ENCODE data around the gene GHDC.

GHDC gene

DNA sequence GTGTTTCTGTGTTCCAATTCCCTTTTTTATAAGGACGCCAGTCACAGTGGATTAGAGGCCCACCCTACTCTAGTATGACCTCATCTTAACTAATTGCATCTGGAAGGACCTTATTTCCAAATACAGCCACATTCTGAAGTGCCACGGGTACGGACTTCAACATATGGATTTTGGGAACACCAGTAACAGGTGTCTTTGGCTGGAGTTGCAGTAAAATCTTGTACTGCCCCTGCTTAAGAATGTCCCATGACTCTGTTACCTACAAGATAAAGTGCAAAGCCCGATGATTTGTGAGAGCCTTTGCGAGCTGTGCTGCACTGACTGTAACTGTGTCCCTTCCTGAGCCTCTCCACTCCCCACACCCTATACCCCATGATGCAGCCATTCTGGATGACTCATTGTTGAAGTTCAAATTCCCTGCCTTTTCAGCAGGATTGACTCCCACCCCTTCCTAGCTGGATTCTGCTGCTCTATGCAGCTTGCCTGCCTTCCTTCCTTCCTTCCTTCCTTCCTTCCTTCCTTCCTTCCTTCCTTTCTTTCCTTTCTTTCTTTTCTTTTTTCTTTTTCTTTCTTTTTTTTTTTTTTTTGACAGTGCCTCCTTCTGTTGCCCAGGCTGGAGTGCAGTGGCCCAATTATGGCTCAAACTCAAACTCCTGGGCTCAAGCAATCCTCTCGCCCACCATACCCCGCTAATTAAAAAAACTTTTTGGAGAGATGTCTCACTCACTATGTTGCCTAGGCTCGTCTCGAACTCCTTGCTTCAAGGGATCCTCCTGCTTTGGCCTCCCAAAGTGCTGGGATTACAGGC is 11.2 kb downstream of the GHDC start:
- no peak for DNase-seq (ENCODE audit: low spot score)

DNA sequence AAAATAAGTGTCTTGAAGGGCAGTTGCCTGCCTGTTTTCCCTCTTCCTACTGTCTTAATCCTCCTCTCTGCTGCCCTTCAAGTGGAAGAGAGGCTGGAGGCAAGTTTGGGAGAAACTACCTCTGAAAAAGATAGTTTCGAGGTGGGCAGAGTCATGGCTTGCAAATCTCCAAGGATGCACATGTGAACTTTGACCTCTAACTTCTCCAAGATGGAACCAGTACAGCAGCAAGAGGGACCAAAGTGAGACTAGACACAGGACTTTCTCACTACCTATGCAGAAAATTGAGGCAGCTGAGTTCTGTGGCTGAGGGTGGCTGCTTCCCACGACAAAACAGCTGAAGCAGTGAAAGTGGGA is 12.5 kb downstream of the GHDC start:
- DNase-seq (ENCODE audit: low spot score), result no peak

DNA sequence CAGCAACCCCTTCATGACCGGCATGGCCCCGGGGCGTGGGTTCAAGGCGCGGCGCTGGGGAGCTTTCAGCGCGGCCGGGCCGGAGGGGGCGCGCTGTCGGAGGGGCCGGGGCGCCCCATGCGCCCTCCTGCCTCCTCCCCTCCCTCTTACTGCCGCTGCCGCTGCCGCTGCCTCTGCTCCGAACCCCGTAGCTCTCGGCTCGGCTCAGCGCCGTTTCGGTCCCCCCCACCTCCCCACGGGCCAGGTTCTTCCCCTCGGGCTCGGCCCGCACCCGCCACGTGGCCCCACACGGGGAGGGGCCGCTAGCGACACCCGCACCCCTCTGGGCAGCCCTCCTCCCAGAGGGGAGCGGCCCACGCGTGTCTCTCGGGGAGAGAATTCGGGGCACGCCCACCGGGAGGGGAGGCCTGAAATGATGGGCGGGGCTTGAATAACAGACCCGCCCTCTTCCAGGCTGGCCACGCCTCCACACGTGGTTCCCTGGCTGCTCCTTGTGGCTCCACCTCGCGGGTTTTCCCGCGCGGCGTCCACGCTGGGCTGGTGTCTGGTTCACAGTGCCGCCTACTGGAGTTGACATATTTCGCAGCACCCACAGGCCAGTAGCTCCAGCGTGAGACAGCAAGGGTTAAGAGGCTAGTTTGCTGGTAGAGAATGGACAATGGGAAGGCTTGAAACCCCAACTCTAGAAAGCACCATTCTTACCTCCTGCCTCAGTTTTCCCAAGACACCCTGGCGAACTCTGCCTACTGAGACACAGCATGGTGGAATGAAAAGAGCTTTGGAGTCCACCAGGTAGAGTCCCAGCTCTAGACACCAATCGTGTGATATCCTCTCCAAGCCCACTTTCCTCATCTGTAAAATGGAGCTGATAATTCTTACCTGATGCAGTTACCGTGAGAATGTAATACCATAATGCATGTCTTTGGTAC is 13.1 kb downstream of the GHDC start, which contains the start of gene KCNH4:
KCNH4 (minus strand) TSS at position 221 of the 929 bp plus-strand sequence; CDS start at position 24, 197 bp downstream.
- DNase-seq (ENCODE audit: low spot score), result peak; percentile 88

DNA sequence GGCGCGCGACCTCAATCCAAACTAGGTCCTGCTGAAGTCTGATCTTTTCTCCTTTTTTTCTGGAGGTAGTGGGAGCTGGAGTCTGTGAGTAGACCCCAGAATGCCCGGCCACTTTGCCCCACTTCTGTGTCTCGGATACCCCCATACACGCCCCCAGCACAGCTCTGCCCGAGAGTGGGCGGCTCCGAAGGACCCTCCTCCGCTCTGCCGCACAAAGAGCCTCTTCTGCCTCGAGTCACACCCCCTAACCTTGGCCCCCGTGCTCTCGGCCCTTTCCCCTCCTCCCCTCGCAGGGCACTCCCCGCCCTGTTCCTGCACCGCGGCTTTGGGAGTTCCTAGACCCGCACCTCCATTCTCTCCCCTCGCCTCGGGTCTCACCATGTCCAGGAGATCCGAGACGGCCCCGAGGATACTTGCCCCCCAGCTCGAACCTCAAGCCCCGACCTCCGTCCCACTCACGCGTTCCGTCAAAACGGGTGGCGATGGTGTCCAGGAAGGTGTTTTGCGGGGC is 13.8 kb downstream of the GHDC start:
- DNase-seq (ENCODE audit: low spot score), result no peak

DNA sequence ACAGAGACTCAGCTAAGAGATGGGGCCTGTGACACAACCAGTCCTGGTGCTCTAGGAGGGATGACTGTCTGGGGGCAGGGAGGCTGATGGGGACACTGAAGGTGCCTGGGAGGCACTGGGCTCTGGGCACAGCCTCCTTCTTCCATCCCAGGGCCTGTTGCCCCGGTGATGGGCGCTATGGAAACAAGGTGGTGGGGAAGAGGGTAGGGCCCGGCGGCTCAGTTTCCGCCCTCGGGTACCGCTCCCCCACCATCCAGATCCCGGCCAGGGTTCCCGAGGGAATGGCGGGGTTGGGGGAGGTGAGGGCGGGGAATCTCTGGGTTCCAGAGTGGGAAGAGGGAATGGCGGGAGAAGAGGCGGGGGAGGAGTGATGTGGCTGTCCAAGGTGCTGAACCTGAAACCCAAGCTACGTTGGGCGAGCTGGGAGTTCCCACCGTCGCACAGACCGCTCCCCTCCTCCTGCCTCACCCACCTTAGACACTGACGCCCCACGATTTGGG is 14.3 kb downstream of the GHDC start:
- DNase-seq (ENCODE audit: low spot score), result no peak

DNA sequence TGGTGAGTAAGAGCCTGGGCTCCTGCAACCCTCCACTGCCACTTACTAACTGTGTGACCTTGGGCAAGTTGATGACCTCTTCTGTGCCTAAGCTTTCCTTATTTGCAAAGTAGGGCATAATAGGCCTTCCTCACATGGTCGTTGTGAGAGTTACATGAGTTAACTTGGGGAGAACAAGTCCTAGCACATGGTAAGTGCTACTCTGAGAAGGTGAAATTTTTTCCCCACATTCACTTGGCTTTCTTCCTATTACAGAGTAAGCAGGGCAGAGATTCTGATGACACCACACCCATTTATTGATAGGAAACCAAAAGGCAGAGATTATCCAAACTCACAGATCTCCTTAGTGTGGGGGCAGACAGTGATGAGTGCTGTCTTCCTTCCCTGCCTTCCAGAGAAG is 15.0 kb downstream of the GHDC start:
- DNase-seq (ENCODE audit: low spot score), result no peak

DNA sequence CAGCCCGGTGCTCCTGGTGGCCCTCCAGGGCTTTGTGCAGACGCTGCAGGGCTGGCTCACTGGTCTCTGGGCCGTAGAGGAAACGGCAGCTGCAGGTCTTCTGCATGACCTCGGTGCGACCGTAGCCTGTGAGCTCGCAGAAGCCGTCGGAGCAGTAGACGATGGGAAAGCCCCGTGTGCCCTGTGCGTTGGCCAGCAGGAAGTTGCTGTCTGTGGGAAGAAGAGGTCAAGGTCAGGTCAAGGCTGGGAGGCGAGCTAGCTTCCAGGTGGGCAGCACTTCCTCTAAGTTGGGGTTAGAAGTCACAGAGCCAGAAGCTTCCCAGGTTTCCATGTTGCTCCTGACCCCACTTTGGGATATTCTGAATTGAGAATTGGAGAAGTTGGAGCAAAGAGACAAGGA is 15.5 kb downstream of the GHDC start:
- no peak for DNase-seq (ENCODE audit: low spot score)

DNA sequence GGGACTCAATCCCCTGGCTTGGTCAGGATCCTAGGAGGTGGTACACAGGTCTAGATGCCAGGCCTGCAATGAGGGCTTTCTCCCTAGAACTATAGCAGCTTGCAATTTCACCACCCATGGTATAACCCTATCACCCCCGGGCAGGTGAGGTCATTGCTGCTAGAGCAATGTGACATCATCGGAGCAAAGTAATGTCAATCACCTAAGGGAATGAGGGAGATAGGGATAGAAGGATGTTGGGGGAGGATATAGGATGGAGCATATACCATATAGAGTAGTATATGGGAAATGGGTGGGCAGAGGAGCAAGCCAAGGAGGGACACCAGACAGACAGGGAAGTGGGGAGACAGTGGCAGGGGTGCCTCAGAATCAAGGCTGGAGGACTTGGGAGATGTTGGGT is 16.6 kb downstream of the GHDC start:
- no peak for DNase-seq (ENCODE audit: low spot score)

DNA sequence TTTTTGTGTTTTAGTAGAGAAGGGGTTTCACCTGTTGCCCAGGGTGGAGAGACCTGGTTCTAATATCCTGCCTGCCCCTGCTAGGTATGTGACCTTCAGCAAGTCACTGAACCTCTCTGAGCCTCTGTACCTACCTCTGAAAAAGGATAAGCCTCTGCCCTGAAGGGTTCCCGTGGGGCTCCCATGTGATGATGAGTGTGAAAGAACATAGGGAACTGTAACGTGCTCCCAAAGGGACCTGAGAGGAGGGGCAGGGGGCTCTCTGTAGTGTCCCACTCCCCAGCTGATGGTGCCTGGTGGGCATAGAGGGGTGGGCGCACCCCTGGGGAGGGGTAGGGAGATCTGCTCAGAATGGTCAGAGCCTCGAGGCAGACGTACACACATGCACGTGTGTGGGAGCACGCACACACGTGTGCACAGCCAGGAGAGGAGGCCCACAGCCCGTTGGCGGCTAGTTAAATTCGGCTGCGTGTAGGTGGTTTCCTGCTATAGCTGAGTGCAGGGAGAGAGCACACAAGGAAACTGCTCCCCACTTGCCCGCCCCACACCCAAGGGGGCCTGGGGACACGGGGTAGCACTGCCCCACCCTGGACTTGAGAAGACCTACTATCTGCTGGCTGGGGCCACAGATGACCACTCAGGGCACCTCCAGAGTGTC is 20.0 kb downstream of the GHDC start:
- no peak for DNase-seq (ENCODE audit: low spot score)

DNA sequence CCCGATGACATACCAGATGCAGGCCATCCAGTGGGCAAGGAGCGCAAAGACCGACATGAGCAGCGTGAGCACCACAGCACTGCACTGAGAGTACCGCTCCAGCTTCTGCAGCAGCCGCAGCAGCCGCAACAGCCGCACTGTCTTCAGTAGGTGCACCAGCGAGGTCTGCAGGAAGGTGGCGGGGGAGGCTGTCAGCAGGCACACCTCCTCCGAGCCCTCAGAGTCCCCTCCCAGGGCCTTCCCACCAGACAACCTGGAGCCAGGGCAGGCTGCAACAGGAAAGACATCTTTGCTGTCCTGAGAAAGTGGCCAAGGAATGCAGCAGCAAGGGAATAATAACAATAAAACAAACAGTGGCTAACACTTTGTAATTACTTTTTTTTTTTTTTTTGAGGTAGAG is 22.5 kb downstream of the GHDC start:
- DNase-seq (ENCODE audit: low spot score), result no peak

DNA sequence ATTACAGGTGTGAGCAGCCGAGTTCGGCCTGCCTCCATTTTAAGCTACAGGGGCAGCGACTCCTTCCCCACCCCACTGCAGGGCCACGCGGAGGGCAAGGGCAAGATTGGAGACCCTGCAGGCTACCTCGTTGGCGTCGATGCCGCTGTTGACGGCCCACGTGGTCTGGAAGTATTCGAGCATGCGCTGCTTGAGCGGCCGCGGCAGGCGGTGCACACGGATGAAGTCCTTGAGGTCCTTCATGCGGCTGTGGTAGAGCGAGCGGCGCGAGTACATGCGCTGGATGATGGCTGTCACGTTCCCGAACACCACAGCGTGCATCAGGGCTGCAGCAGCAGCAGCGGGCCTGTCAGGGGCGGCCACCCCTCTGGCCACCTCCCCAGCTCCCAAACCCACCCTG is 24.9 kb downstream of the GHDC start:
- DNase-seq (ENCODE audit: low spot score), result no peak

DNA sequence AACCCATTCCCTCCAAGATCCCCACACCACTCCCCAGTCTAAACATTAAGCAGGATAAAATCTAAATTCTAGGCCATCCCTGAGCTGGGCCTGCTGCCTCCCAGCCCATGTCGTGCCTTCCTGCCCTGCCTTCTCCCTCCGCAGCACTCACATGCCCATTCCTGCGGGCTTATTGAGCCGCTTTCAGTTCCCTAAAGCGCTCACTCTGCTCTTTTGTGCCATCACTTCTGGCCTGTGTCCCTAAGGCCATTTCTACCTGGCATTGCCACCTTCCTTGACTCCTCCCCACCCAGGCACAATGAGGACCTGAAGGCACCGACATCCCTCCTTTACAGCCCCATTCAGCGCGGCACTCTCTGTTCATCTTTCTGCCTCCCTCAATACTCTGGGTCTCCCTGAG is 26.5 kb downstream of the GHDC start:
- DNase-seq (ENCODE audit: low spot score), result no peak

DNA sequence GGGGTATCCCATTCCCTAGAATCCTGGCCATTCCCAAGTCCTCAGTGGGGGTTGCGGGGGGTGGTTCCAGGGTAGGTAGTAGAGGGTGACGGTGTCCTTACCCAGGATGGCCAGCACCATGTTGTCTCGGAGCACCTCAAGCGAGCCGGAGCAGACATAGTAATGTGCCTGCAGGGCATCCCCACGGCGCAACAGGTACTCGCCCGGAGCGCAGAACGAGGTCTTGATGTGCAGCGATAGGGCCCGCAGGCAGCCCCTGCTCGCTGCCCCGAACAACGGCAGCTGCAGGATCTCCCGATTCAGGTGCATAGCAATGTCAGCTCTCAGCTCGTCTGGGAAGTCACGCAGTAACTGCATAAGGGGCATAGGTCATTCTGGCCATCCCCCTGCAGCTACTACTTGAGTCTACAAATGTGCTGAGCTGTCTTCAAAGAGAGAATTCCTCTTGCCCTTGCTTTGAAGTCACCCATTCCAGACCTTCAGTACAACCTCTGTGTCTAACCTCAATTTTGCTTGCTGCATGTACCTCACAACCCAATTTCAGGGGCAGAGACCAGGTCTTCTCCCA is 28.0 kb downstream of the GHDC start:
- no peak for DNase-seq (ENCODE audit: low spot score)

DNA sequence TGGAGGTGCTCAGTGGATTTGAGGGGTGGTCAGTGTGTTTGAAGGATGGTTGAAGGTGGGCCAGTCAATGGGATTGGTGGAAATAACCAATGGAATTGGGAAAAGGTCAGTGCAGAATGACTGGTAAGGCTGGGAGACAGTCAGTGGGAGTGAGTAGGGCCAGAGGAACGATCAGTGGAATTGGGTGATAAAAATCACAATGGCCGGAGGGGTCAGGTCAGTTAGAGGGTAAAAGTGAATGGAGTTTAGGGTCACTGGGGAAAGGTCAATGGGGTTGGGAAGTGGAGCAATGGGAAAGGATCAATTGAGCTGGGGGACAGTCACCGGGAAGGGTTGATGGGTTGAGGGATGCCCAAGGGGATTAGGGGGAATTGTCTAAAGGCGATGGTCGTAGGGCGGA is 28.5 kb downstream of the GHDC start:
- DNase-seq (ENCODE audit: low spot score), result no peak

DNA sequence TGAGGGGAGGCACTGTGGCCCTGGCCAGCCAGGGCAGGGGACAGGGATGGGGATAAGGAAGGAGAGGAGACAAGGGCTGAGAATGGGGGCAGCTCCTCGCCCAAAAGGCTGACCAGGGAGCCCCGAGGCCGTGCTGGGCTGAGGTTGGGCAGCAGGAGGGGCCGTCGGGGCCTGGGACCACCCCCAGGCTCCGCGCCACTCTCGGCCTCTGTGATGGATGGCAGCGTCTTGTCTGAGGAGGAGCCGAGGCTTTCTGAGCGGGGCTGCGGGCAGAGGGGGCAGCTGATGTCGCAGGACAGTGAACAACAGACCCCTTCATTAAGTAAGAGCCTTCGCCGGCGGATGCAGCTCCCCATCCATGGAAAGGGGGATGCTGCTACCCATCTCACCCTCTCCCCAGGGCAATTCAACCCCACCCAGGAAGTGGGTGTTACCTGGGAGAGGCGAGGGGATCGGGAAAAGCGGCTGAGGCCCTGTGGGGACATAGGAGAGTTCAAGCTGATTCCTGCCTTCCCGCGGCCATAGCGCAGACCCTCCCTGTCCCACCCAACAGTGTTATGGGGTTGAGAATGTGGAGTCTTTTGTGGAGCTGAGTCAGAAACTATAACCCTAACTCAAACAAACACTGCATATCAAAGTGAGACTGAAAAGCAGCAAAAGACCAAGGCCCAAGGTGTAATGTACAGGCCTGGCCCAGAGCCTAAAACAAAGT is 30.4 kb downstream of the GHDC start:
- DNase-seq (ENCODE audit: low spot score), result no peak

DNA sequence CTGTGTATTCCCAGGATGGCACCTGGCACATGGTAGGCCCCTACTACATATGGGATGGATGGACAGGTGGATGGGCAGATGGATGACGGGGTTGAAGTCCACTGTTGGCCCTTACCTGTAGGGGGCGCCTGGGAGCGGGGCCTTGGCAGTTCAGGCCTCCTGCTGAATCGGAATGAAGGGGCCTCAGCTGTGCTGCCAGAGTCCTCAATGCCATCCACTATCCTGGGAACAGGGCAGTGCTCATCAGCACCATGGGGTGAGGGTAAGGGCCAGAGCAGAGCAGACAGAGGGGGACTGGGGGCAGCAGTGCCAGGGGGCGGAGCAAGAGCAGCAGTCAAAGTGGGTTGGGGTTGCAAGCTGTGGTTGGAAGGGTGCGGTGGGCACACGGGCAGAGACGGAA is 31.2 kb downstream of the GHDC start:
- peak; percentile 51 for DNase-seq (ENCODE audit: low spot score)

DNA sequence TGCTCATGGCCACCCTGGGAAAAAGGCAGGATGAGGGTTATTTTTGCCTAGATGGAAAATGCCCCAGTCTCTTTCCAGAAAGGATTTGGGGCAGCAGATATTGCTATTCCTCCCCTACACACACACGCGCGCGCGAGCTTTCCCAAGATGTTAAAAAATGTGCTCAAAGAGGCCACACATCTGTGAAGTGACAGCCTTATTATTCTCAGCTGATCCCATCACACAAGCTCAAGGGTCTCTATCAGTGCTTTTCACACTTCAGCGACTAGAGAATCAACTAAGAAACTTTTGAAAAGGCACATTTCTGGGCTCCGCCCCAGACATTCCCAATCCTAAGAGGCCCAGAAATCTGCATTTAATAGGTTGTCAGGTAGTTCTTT is 33.8 kb downstream of the GHDC start:
- no peak for DNase-seq (ENCODE audit: low spot score)

DNA sequence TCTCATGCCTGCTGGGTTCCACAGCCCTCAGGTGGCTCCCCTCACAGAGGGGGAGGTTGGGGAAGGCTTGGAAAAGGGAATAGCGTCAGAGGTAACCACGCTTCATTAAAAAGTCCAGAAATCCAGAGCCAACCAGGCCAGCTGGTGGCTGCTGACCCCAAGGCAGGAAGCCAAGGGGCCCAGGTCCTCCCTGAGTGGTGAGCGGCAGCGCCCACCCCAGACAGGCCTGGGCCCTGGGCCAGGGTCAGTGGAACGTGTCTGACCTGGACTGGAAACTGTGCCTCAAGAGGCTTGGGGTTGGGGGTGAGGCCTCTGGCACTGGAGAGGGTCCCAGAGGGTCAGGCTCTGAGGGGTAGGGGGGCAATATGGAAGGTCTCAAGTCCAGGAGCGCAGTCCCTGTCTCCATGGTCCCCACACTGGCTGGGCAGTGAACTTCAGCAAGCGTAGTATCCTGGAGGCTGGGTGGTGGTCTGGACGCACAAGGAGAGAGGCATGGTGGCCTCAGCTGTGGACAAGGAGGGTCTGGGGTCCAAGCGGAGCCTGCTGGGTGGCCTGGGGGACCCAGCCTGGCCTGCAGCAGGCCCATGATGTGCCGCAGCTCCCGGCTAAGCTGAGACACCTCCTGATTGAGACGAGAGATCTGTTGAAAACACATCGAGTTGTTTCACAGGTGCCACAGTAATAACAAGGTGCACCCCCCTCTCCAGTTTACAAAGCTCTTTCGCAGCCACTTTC is 34.3 kb downstream of the GHDC start:
- no peak for DNase-seq (ENCODE audit: low spot score)

DNA sequence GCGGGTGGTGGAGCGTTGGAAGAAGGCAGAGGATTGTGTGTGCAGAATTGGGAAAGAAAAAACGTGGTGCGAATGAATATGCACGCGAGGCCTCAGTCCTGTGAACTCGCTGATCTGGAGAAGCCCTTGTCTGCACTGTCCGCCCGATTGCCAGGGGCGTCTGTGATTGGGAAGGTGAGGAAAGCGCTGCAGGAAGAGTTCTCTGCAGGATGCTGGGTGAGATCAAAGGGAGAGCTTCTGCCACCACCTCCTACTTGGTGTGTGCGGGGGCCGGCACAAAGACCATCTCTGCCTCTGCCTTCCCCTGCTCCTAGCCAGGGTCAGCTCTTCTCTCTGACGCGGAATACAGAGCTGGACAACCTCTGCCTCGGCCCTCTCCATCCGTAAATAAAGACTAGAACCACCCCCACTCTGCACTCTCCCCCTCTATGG is 38.7 kb downstream of the GHDC start:
- no peak for DNase-seq (ENCODE audit: low spot score)

DNA sequence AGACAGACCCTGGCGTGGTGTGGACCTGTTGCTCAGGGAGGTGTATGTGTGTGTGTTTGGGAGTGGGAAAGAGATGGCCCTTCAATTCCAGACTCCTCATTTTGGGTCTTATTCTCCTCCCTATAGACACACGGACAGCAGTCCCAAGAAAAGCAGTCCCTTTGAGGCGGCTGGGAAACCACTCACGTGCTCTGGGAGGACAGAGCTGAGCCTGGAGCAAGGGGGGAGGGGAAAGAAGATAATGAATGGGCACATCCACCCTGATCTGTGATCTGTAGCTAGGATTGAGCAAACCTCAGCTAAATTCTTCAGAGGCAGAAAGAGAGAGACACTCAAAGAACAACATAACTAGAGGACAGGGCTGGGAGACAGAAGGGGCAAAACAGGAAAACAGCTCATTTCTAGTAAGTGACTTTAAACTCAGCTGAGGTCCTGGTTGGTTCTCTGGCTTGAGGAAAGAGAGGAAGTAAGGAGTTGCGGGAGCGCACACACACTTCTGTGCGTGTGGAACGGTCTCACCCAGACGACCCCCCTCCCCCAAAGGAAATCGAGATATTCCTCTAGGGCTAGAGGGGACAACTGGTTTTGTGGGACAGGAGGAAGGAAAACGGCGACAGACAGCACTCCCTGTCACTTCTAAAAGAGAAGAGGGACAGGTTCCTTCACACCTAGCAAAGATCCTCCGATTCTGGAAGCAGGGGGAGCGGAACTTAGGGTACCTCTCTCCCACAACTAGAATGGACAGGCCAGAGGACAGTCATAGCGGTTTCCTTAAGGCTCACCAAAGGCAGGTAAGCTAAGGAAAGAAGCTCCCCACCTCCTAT is 40.2 kb downstream of the GHDC start:
- peak; percentile 18 for DNase-seq (ENCODE audit: low spot score)

Measured in hematopoietic multipotent progenitor cell treated with erythropoietin and hydrocortisone succinate and interleukin-3 and kit ligand, for 17 days (in vitro differentiated cells).